ENCODE measurements around the gene AGO1. TPM values are rescaled to one million over a fixed set of nuclear protein-coding genes. Genes with fewer than 3 reads are reported as not detected.

The AGO1 gene
- total and polyA plus RNA-seq, 2 donors (not counting 1 experiment from before 2014, with no cell fraction given): 10.1 to 41.3 TPM

GRCh38 chr1:35945327-35945726 lies 62.3 kb downstream of the AGO1 start:
- ATAC-seq (ENCODE audit: low read depth) (no peak), DNase-seq (no peak)
- H3K4me1 Mint-ChIP-seq: peaks cover 24% of the 10 kb centered on the region
- no peak overlapping the region for H3K4me3 Mint-ChIP-seq
- Histone ChIP-seq H3K4me3 (ENCODE audit: control extremely low read depth in 1 of 5, extremely low read depth in 1 of 5, insufficient read depth in 1 of 5, low read depth in 2 of 5, low read length in 4 of 5) (no peak overlapping the region), H4K20me1 (ENCODE audit: control insufficient read depth, insufficient read depth, low read length, poor library complexity, severe bottlenecking) (peaks cover 13% of the 10 kb centered on the region), H3K4me2 (replicated peaks; ENCODE audit: low read depth, low read length, poor library complexity, severe bottlenecking) (no peak overlapping the region), H3K9ac (ENCODE audit: low read length) (no peak overlapping the region), H3K36me3 (replicated peaks in 1 of 2; ENCODE audit: control extremely low read depth in 1 of 2, control insufficient read depth in 1 of 2, extremely low read depth in 1 of 2, insufficient read depth in 2 of 2, low read length in 1 of 2) (peaks cover 0 to 17% of the 10 kb centered on the region in 2 experiments), H3K9me3 (ENCODE audit: control extremely low read depth in 1 of 3, control insufficient read depth in 2 of 3, insufficient read depth in 1 of 3, low read length in 2 of 3) (no peaks in the 10 kb centered on the region), H2AFZ (ENCODE audit: insufficient read depth, low read depth, low read length, poor library complexity, severe bottlenecking) (no peak overlapping the region), H3K27me3 (replicated peaks in 1 of 4; ENCODE audit: control extremely low read depth in 1 of 4, control insufficient read depth in 3 of 4, insufficient read depth in 4 of 4, low read length in 3 of 4) (no peaks in the 10 kb centered on the region), H3K79me2 (ENCODE audit: control insufficient read depth, insufficient read depth, low read length) (peaks cover 77% of the 10 kb centered on the region), H3K4me1 (ENCODE audit: control insufficient read depth in 2 of 2, insufficient read depth in 2 of 2, low read length in 2 of 2) (peaks cover 6 to 7% of the 10 kb centered on the region in 2 donors), H3K27ac (ENCODE audit: low read length in 2 of 2) (no peak overlapping the region)
- POLR2A ChIA-PET: no interaction called here
- WGBS (ENCODE audit: insufficient coverage): 100% methylated on average over 1 of the region's 2 CpGs
- CTCF ChIA-PET: no interaction called here
- H3K9me3 Mint-ChIP-seq (ENCODE audit: insufficient read depth): no peaks in the 10 kb centered on the region
- H3K27ac Mint-ChIP-seq: peak overlapping the region; percentile 50
- TF ChIP-seq CTCF (IDR thresholded peaks at IDR 0.05) (no peak), EZH2 (IDR thresholded peaks at IDR 0.05; ENCODE audit: borderline replicate concordance, insufficient read depth, low read depth, low read length, poor library complexity, severe bottlenecking) (no peak)
- H3K27me3 Mint-ChIP-seq: no peaks in the 10 kb centered on the region
- intact Hi-C loops (cut with micrococcal nuclease): no loop called here

GRCh38 chr1:35947547-35947946 lies 64.5 kb downstream of the AGO1 start:
- H3K27me3 ChIP-seq (replicated peaks in 1 of 4; ENCODE audit: control extremely low read depth in 1 of 4, control insufficient read depth in 3 of 4, insufficient read depth in 4 of 4, low read length in 3 of 4): no peaks in the 10 kb centered on the region
- CTCF ChIA-PET: no interaction called here
- whole genome bisulfite sequencing (ENCODE audit: insufficient coverage): no CpG with 5 or more reads among the region's 2 CpGs
- POLR2A ChIA-PET: no interaction called here
- no peak overlapping the region for H3K4me3 Mint-ChIP-seq
- H3K27ac Mint-ChIP-seq: no peak overlapping the region
- H3K79me2 ChIP-seq (ENCODE audit: control insufficient read depth, insufficient read depth, low read length): peaks cover 69% of the 10 kb centered on the region
- no peak overlapping the region for H3K4me3 ChIP-seq (ENCODE audit: control extremely low read depth in 1 of 5, extremely low read depth in 1 of 5, insufficient read depth in 1 of 5, low read depth in 2 of 5, low read length in 4 of 5)
- H3K9me3 Mint-ChIP-seq (ENCODE audit: insufficient read depth): no peaks in the 10 kb centered on the region
- H3K9me3 ChIP-seq (ENCODE audit: control extremely low read depth in 1 of 3, control insufficient read depth in 2 of 3, insufficient read depth in 1 of 3, low read length in 2 of 3): no peaks in the 10 kb centered on the region
- no peaks in the 10 kb centered on the region for H3K27me3 Mint-ChIP-seq
- no peak overlapping the region for H2AFZ ChIP-seq (ENCODE audit: insufficient read depth, low read depth, low read length, poor library complexity, severe bottlenecking)
- H3K4me1 Mint-ChIP-seq: peaks cover 11% of the 10 kb centered on the region
- TF ChIP-seq CTCF (IDR thresholded peaks at IDR 0.05) (no peak), EZH2 (IDR thresholded peaks at IDR 0.05; ENCODE audit: borderline replicate concordance, insufficient read depth, low read depth, low read length, poor library complexity, severe bottlenecking) (no peak)
- DNase-seq (no peak), ATAC-seq (ENCODE audit: low read depth) (no peak)
- peaks cover 6 to 7% of the 10 kb centered on the region in 2 donors for H3K4me1 ChIP-seq (ENCODE audit: control insufficient read depth in 2 of 2, insufficient read depth in 2 of 2, low read length in 2 of 2)
- no peak overlapping the region for H3K4me2 ChIP-seq (replicated peaks; ENCODE audit: low read depth, low read length, poor library complexity, severe bottlenecking)
- intact Hi-C loops (cut with micrococcal nuclease): no loop called here
- peaks cover 16% of the 10 kb centered on the region for H4K20me1 ChIP-seq (ENCODE audit: control insufficient read depth, insufficient read depth, low read length, poor library complexity, severe bottlenecking)
- no peak overlapping the region for H3K9ac ChIP-seq (ENCODE audit: low read length)
- peaks cover 0 to 22% of the 10 kb centered on the region in 2 experiments for H3K36me3 ChIP-seq (replicated peaks in 1 of 2; ENCODE audit: control extremely low read depth in 1 of 2, control insufficient read depth in 1 of 2, extremely low read depth in 1 of 2, insufficient read depth in 2 of 2, low read length in 1 of 2)
- H3K27ac ChIP-seq (ENCODE audit: low read length in 2 of 2): no peak overlapping the region
